Body of pancreas (tissue), 4 donors: ENCODE measurements around the gene SLC9A7.

Source experiments
- CTCF ChIP-seq, 7 experiments: fragments of 450-650 bp in 4 of 7; fragments of 200-600 bp in 3 of 7; sonication (generic) in 3 of 7; IDR thresholded peaks; one replicate each; pipeline ENCODE4 v1.5.1; 2016 to 2019; ENCODE audit warnings: antibody characterized with exemption in 7 of 7
- POLR2A ChIP-seq, 3 donors: fragments of 450-650 bp; IDR thresholded peaks; one replicate each; pipeline ENCODE4 v1.6.1; 2016; ENCODE audit warnings: antibody characterized with exemption in 3 of 3, mild to moderate bottlenecking in 2 of 3

- TF ChIP-seq CTCF (IDR thresholded peaks at IDR 0.05) (no peak), POLR2A (IDR thresholded peaks at IDR 0.05) (no peak)
Measured at GRCh38 chrX:46698691-46699090, 60.2 kb downstream of the SLC9A7 start.
